LNCaP clone FGC (cell line): ENCODE results near the gene PMEL.
A peak's percentile ranks its signal among the peaks of the same experiment; 100 is the strongest.

Experiments
- DNase-seq: peaks from one replicate; pipeline ENCODE4 v3.0.0-alpha.2; 2011; ENCODE audit warnings: low read depth
- H3K4me3 ChIP-seq: 2 replicates; pipeline ENCODE4 v1.5.1; 2011; ENCODE audit warnings: mild to moderate bottlenecking, low read depth, low read length, control low read depth
- CTCF ChIP-seq: IDR thresholded peaks from 2 replicates; pipeline ENCODE4 v1.5.1; 2012; ENCODE audit warnings: mild to moderate bottlenecking; ENCODE audit not compliant: control insufficient read depth, insufficient read depth; ENCODE audit errors: extremely low read depth

The PMEL gene

DNA sequence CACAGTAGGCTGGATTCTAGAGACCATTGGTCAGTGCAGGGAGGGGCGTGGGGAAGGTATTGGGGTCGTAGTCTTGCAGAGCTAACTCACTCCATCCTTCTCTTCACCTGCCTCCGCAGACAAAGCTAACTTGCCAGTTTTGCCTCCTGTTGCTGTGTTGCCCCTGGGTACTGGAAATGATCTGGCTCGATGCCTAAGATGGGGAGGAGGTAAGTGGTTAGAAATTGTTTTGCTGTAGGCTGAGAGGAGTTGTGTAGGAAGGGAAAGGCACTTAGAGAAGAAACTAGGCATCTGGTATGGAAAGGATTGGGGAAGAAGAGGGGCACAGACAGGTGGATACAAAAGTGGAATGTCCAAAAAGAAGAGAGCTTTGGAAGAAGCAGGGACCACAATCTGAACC lies 23.8 kb downstream of the PMEL start:
- DNase-seq, result no peak
- TF ChIP-seq CTCF, result no peak
- H3K4me3 ChIP-seq, result no peak overlapping the region

GRCh38 chr12:55940065-55940732 lies 25.6 kb downstream of the PMEL start:
- H3K4me3 ChIP-seq, result peak overlapping the region; percentile 1; the same call in 1 of the 2 replicates
- TF ChIP-seq CTCF, result peak; percentile 87
- DNase-seq, result peak; percentile 69

- H3K4me3 ChIP-seq, result no peak overlapping the region
- no peak for DNase-seq
- TF ChIP-seq CTCF, result no peak
These were observed 26.9 kb downstream of the PMEL start for GRCh38 chr12:55938826-55939501.

- no peak overlapping the region for H3K4me3 ChIP-seq
- no peak for DNase-seq
- no peak for TF ChIP-seq CTCF
These were observed 27.9 kb downstream of the PMEL start for GRCh38 chr12:55937981-55938380.

GRCh38 chr12:55935738-55936151 lies 30.1 kb downstream of the PMEL start:
- TF ChIP-seq CTCF, result no peak
- DNase-seq, result no peak

DNA sequence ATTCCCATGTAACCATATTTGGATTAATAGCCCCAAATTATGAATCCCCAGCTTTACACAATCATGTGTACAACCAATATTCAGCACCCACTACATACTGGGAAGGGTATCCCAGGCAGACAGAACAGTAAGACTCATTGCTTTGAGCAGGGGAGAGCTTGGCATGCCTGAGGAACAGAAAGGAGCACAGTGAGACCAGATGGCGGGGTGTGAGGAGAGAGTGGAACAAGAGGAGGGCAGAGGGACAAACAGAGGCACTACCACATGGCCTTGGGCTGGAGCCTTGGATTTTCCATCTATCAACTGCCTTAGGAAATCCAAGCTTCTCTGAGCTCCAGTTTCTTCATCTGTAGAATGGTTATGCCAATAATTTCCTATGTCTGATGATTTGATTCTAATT lies 31.1 kb downstream of the PMEL start:
- TF ChIP-seq CTCF, result no peak
- DNase-seq, result no peak
- no peak overlapping the region for H3K4me3 ChIP-seq

More at GRCh38 chr12:55935738-55936151, 30.1 kb downstream of the PMEL start:
- no peak overlapping the region for H3K4me3 ChIP-seq
